BLaER1 treated with 17β-estradiol and CSF1 and Interleukin-3, amounts not matched to agents 10 nM and 100 nM (cell line): Measurements from ENCODE around the gene TIAM2.
"Not testable (repeated sequence)": the region's sequence is repeated elsewhere in the genome, so short reads cannot be mapped to it uniquely, and the experiment has no call there.

Experiments used
- H3K27ac ChIP-seq, 11 experiments: shearing (Covaris generic); formaldehyde crosslinking; 2 replicates each; pipeline ENCODE4 v1.8.1; 2022
- H3K27me3 ChIP-seq, 11 experiments: shearing (Covaris generic); formaldehyde crosslinking; 2 replicates each; pipeline ENCODE4 v1.8.1; 2022
- H3K36me3 ChIP-seq, 11 experiments: shearing (Covaris generic); formaldehyde crosslinking; 2 replicates each; pipeline ENCODE4 v1.8.1; 2022
- H3K4me1 ChIP-seq, 10 experiments: shearing (Covaris generic); formaldehyde crosslinking; 2 replicates each; pipeline ENCODE4 v1.8.1; 2022
- H3K4me2 ChIP-seq, 11 experiments: shearing (Covaris generic); formaldehyde crosslinking; 2 replicates each; pipeline ENCODE4 v1.8.1; 2022
- H3K4me3 ChIP-seq, 10 experiments: shearing (Covaris generic); formaldehyde crosslinking; 2 replicates each; pipeline ENCODE4 v1.8.1; 2022
- H3K9ac ChIP-seq, 11 experiments: shearing (Covaris generic); formaldehyde crosslinking; 2 replicates each; pipeline ENCODE4 v1.8.1; 2022
- H3K9me3 ChIP-seq, 11 experiments: shearing (Covaris generic); formaldehyde crosslinking; replicated peaks in 1 of 11; 2 replicates each; pipeline ENCODE4 v1.8.1; 2022
- H4K20me1 ChIP-seq, 11 experiments: shearing (Covaris generic); formaldehyde crosslinking; 2 replicates each; pipeline ENCODE4 v1.8.1; 2022
- Cebpa-rat ChIP-seq, 11 experiments: shearing (Covaris generic); IDR thresholded peaks; 2 replicates each; pipeline ENCODE4 v1.8.1; 2022

Gene TIAM2

GRCh38 chr6:155177363-155177961 is 182.3 kb downstream of the TIAM2 start:
- Histone ChIP-seq H3K27ac (no peak overlapping the region), H4K20me1 (no peaks in the 10 kb centered on the region), H3K36me3 (no peaks in the 10 kb centered on the region), H3K9ac (no peak overlapping the region), H3K9me3 (no peaks in the 10 kb centered on the region), H3K4me2 (no peak overlapping the region), H3K4me3 (no peak overlapping the region), H3K27me3 (no peaks in the 10 kb centered on the region), H3K4me1 (peaks cover 0 to 8% (median 0%) of the 10 kb centered on the region in 10 experiments; a peak in 3 of 20 replicates)
- TF ChIP-seq Cebpa-rat (IDR thresholded peaks at IDR 0.05) = no peak

- no peak overlapping the region for H3K27ac ChIP-seq
- H3K9me3 ChIP-seq = no peaks in the 10 kb centered on the region
- no peak for TF ChIP-seq Cebpa-rat (IDR thresholded peaks at IDR 0.05)
- H4K20me1 ChIP-seq = no peaks in the 10 kb centered on the region
- H3K27me3 ChIP-seq = no peaks in the 10 kb centered on the region
- no peaks in the 10 kb centered on the region for H3K36me3 ChIP-seq
- no peak overlapping the region for H3K9ac ChIP-seq
- no peak overlapping the region for H3K4me2 ChIP-seq
- peaks cover 7 to 19% (median 11%) of the 10 kb centered on the region in 10 experiments for H3K4me1 ChIP-seq
- H3K4me3 ChIP-seq = no peak overlapping the region
Observed at GRCh38 chr6:155181498-155181897, 186.4 kb downstream of the TIAM2 start.

- no peaks in the 10 kb centered on the region for H4K20me1 ChIP-seq
- H3K27ac ChIP-seq = no peak overlapping the region
- no peaks in the 10 kb centered on the region for H3K27me3 ChIP-seq
- no peak overlapping the region for H3K4me2 ChIP-seq
- no peak overlapping the region for H3K9ac ChIP-seq
- no peaks in the 10 kb centered on the region for H3K36me3 ChIP-seq
- no peaks in the 10 kb centered on the region for H3K9me3 ChIP-seq
- peaks cover 13 to 26% (median 17%) of the 10 kb centered on the region in 10 experiments for H3K4me1 ChIP-seq
- no peak overlapping the region for H3K4me3 ChIP-seq
- no peak for TF ChIP-seq Cebpa-rat (IDR thresholded peaks at IDR 0.05)
Observed at GRCh38 chr6:155182103-155182502, 187.0 kb downstream of the TIAM2 start.

- Histone ChIP-seq H3K4me2 (peak overlapping the region in 3 of 11 experiments; percentile 7 to 53 (median 31); a peak in 4 of 22 replicates), H3K4me3 (no peak overlapping the region), H3K36me3 (no peaks in the 10 kb centered on the region), H4K20me1 (no peaks in the 10 kb centered on the region), H3K27ac (0 out of 22 replicates have a peak overlapping the region, but pooled peaks of 1 of the 11 experiments have one; percentile 8), H3K9me3 (no peaks in the 10 kb centered on the region), H3K9ac (no peak overlapping the region), H3K4me1 (peaks cover 20 to 34% (median 25%) of the 10 kb centered on the region in 10 experiments), H3K27me3 (no peaks in the 10 kb centered on the region)
- no peak for TF ChIP-seq Cebpa-rat (IDR thresholded peaks at IDR 0.05)
Observed at GRCh38 chr6:155183095-155183494, 188.0 kb downstream of the TIAM2 start.

- not testable (repeated sequence) for H3K9ac ChIP-seq, H3K4me2 ChIP-seq, H3K4me3 ChIP-seq, H3K27me3 ChIP-seq, H3K9me3 ChIP-seq, H3K36me3 ChIP-seq, H4K20me1 ChIP-seq, H3K27ac ChIP-seq
- H3K4me1 ChIP-seq = peaks cover 40 to 53% (median 43%) of the 10 kb centered on the region in 10 experiments
Observed at GRCh38 chr6:155185041-155185440, 189.9 kb downstream of the TIAM2 start.

GRCh38 chr6:155185544-155185943 is 190.4 kb downstream of the TIAM2 start:
- no peaks in the 10 kb centered on the region for H4K20me1 ChIP-seq
- H3K27me3 ChIP-seq = no peaks in the 10 kb centered on the region
- H3K9me3 ChIP-seq = no peaks in the 10 kb centered on the region
- 0 out of 22 replicates have a peak overlapping the region, but pooled peaks of 1 of the 11 experiments have one; percentile 59 for H3K4me2 ChIP-seq
- no peak overlapping the region for H3K9ac ChIP-seq
- H3K4me1 ChIP-seq = peaks cover 45 to 58% (median 49%) of the 10 kb centered on the region in 10 experiments
- H3K27ac ChIP-seq = no peak overlapping the region
- no peak overlapping the region for H3K4me3 ChIP-seq
- TF ChIP-seq Cebpa-rat (IDR thresholded peaks at IDR 0.05) = no peak
- no peaks in the 10 kb centered on the region for H3K36me3 ChIP-seq

- H3K27ac ChIP-seq = no peak overlapping the region
- no peak overlapping the region for H3K9ac ChIP-seq
- H3K4me2 ChIP-seq = peak overlapping the region; percentile 14 to 69 (median 45); a peak in 21 of 22 replicates
- no peak overlapping the region for H3K4me3 ChIP-seq
- TF ChIP-seq Cebpa-rat (IDR thresholded peaks at IDR 0.05) = no peak
- H4K20me1 ChIP-seq = no peaks in the 10 kb centered on the region
- H3K4me1 ChIP-seq = peaks cover 51 to 64% (median 54%) of the 10 kb centered on the region in 10 experiments
- no peaks in the 10 kb centered on the region for H3K9me3 ChIP-seq
- H3K36me3 ChIP-seq = no peaks in the 10 kb centered on the region
- no peaks in the 10 kb centered on the region for H3K27me3 ChIP-seq
Observed at GRCh38 chr6:155186052-155186658, 191.0 kb downstream of the TIAM2 start.

- no peaks in the 10 kb centered on the region for H3K9me3 ChIP-seq
- no peak overlapping the region for H3K4me3 ChIP-seq
- H3K27ac ChIP-seq = peak overlapping the region in 1 of 11 experiments; percentile 23; a peak in 2 of 22 replicates
- H3K27me3 ChIP-seq = no peaks in the 10 kb centered on the region
- peaks cover 51 to 66% (median 54%) of the 10 kb centered on the region in 10 experiments for H3K4me1 ChIP-seq
- no peak for TF ChIP-seq Cebpa-rat (IDR thresholded peaks at IDR 0.05)
- H3K4me2 ChIP-seq = peak overlapping the region; percentile 11 to 69 (median 45); a peak in 21 of 22 replicates
- no peaks in the 10 kb centered on the region for H3K36me3 ChIP-seq
- no peaks in the 10 kb centered on the region for H4K20me1 ChIP-seq
- H3K9ac ChIP-seq = no peak overlapping the region
Observed at GRCh38 chr6:155187106-155187505, 192.0 kb downstream of the TIAM2 start.

- H3K4me3 ChIP-seq = peak overlapping the region in 1 of 10 experiments; percentile 19; a peak in 1 of 20 replicates
- no peaks in the 10 kb centered on the region for H3K9me3 ChIP-seq
- peaks cover 46 to 59% (median 54%) of the 10 kb centered on the region in 10 experiments for H3K4me1 ChIP-seq
- TF ChIP-seq Cebpa-rat (IDR thresholded peaks at IDR 0.05) = no peak
- peak overlapping the region; percentile 67 to 91 (median 71) for H3K4me2 ChIP-seq
- peak overlapping the region in 8 of 11 experiments; percentile 15 to 81 (median 63); a peak in 13 of 22 replicates for H3K27ac ChIP-seq
- H3K36me3 ChIP-seq = no peaks in the 10 kb centered on the region
- no peaks in the 10 kb centered on the region for H3K27me3 ChIP-seq
- H4K20me1 ChIP-seq = no peaks in the 10 kb centered on the region
- no peak overlapping the region; a peak in 1 of 22 replicates for H3K9ac ChIP-seq
Observed at GRCh38 chr6:155187994-155188706, 193.0 kb downstream of the TIAM2 start.
